GM23338 (cell line): ENCODE measurements around the gene MRPS16. TPM values are rescaled to one million over a fixed set of nuclear protein-coding genes. Genes with fewer than 3 reads are reported as not detected.

Experiments used
- CREB1 ChIP-seq: fragments of 250-450 bp; sonication (Bioruptor Pico); IDR thresholded peaks from 2 replicates; pipeline ENCODE4 v1.5.0; 2020; ENCODE audit warnings: low read depth, mild to moderate bottlenecking, moderate library complexity
- EZH2phosphoT487 ChIP-seq: fragments of 200-600 bp; sonication (generic); IDR thresholded peaks from one replicate; pipeline ENCODE4 v1.8.1; 2018; ENCODE audit warnings: antibody characterized with exemption; ENCODE audit not compliant: unreplicated experiment
- JUNB ChIP-seq: IDR thresholded peaks from one replicate; pipeline ENCODE4 v1.6.1; 2016; ENCODE audit warnings: antibody characterized with exemption; ENCODE audit not compliant: unreplicated experiment
- NANOG ChIP-seq: IDR thresholded peaks from 2 replicates; pipeline ENCODE4 v1.6.1; 2016; ENCODE audit warnings: antibody characterized with exemption, borderline replicate concordance
- POLR2AphosphoS5 ChIP-seq: IDR thresholded peaks from 2 replicates; pipeline ENCODE4 v1.6.1; 2016; ENCODE audit warnings: antibody characterized with exemption, low read depth
- STAT1 ChIP-seq: IDR thresholded peaks from one replicate; pipeline ENCODE4 v1.6.1; 2016; ENCODE audit warnings: antibody characterized with exemption; ENCODE audit not compliant: unreplicated experiment
- ZNF114 ChIP-seq: fragments of 250-450 bp; sonication (Bioruptor Pico); IDR thresholded peaks from 2 replicates; pipeline ENCODE4 v1.5.0; 2020; ENCODE audit warnings: mild to moderate bottlenecking, moderate library complexity
- ZNF331 ChIP-seq: fragments of 250-450 bp; sonication (Bioruptor Pico); IDR thresholded peaks from 2 replicates; pipeline ENCODE4 v1.5.0; 2020; ENCODE audit warnings: low read depth, mild to moderate bottlenecking, moderate library complexity
- polyA plus RNA-seq: library from polyadenylated mRNA; unstranded; fragments of >200 nt; fragmentation: Nextera tagmentation; extraction: Ambion mirVana; gene quantifications from 2 replicates; pipeline ENCODE4 v1.2.1, GENCODE V29; 2016
- total RNA-seq: library from RNA; depleted of rRNA; stranded (reverse); fragments of >200 nt; shearing (Covaris generic); gene quantifications from 2 replicates; pipeline ENCODE4 v1.2.3, GENCODE V29; 2014
- TF ChIP-seq, protein P1 (sequence below): fragments of 250-450 bp; sonication (Bioruptor Pico); IDR thresholded peaks from 2 replicates; pipeline ENCODE4 v1.5.0; 2020; ENCODE audit warnings: mild to moderate bottlenecking, moderate library complexity
- TF ChIP-seq, protein P2 (sequence below): IDR thresholded peaks from one replicate; pipeline ENCODE4 v1.6.1; 2018; ENCODE audit warnings: antibody characterized with exemption; ENCODE audit not compliant: unreplicated experiment

Gene MRPS16
- total and polyA plus RNA-seq, 2 experiments from 2014 or later: 83.2 to 173 TPM

DNA sequence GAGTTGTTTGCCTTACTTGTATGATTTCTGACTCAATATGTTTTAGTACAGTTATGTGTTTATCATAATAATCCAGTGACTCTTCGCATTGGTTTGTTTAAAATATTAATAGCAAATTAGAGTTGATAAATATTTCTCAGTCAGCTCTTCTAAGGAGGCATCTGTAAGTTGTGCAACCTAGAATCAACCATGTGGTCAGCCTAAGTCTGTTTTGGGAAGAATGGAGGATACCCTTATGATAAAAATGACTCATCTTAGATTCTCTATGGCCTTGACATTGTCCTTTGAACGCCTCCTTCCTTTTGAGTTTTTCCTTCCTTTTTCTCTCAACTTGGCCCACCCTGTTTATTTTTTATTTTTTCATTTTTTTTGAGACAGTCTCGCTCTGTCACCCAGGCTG is 24.2 kb downstream of the MRPS16 start (continued):
- TF ChIP-seq, protein P1, sequence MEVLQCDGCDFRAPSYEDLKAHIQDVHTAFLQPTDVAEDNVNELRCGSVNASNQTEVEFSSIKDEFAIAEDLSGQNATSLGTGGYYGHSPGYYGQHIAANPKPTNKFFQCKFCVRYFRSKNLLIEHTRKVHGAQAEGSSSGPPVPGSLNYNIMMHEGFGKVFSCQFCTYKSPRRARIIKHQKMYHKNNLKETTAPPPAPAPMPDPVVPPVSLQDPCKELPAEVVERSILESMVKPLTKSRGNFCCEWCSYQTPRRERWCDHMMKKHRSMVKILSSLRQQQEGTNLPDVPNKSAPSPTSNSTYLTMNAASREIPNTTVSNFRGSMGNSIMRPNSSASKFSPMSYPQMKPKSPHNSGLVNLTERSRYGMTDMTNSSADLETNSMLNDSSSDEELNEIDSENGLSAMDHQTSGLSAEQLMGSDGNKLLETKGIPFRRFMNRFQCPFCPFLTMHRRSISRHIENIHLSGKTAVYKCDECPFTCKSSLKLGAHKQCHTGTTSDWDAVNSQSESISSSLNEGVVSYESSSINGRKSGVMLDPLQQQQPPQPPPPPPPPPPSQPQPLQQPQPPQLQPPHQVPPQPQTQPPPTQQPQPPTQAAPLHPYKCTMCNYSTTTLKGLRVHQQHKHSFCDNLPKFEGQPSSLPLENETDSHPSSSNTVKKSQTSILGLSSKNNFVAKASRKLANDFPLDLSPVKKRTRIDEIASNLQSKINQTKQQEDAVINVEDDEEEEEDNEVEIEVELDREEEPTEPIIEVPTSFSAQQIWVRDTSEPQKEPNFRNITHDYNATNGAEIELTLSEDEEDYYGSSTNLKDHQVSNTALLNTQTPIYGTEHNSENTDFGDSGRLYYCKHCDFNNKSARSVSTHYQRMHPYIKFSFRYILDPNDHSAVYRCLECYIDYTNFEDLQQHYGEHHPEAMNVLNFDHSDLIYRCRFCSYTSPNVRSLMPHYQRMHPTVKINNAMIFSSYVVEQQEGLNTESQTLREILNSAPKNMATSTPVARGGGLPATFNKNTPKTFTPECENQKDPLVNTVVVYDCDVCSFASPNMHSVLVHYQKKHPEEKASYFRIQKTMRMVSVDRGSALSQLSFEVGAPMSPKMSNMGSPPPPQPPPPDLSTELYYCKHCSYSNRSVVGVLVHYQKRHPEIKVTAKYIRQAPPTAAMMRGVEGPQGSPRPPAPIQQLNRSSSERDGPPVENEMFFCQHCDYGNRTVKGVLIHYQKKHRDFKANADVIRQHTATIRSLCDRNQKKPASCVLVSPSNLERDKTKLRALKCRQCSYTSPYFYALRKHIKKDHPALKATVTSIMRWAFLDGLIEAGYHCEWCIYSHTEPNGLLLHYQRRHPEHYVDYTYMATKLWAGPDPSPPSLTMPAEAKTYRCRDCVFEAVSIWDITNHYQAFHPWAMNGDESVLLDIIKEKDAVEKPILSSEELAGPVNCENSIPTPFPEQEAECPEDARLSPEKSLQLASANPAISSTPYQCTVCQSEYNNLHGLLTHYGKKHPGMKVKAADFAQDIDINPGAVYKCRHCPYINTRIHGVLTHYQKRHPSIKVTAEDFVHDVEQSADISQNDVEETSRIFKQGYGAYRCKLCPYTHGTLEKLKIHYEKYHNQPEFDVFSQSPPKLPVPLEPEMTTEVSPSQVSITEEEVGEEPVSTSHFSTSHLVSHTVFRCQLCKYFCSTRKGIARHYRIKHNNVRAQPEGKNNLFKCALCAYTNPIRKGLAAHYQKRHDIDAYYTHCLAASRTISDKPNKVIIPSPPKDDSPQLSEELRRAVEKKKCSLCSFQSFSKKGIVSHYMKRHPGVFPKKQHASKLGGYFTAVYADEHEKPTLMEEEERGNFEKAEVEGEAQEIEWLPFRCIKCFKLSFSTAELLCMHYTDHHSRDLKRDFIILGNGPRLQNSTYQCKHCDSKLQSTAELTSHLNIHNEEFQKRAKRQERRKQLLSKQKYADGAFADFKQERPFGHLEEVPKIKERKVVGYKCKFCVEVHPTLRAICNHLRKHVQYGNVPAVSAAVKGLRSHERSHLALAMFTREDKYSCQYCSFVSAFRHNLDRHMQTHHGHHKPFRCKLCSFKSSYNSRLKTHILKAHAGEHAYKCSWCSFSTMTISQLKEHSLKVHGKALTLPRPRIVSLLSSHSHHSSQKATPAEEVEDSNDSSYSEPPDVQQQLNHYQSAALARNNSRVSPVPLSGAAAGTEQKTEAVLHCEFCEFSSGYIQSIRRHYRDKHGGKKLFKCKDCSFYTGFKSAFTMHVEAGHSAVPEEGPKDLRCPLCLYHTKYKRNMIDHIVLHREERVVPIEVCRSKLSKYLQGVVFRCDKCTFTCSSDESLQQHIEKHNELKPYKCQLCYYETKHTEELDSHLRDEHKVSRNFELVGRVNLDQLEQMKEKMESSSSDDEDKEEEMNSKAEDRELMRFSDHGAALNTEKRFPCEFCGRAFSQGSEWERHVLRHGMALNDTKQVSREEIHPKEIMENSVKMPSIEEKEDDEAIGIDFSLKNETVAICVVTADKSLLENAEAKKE (CRISPR knock-in tag): no peak
- TF ChIP-seq EZH2phosphoT487 (no peak), STAT1 (no peak), JUNB (no peak), CREB1 (CRISPR knock-in tag) (no peak), ZNF114 (CRISPR knock-in tag) (no peak), POLR2AphosphoS5 (no peak), ZNF331 (CRISPR knock-in tag) (no peak), NANOG (no peak)
- TF ChIP-seq, protein P2, sequence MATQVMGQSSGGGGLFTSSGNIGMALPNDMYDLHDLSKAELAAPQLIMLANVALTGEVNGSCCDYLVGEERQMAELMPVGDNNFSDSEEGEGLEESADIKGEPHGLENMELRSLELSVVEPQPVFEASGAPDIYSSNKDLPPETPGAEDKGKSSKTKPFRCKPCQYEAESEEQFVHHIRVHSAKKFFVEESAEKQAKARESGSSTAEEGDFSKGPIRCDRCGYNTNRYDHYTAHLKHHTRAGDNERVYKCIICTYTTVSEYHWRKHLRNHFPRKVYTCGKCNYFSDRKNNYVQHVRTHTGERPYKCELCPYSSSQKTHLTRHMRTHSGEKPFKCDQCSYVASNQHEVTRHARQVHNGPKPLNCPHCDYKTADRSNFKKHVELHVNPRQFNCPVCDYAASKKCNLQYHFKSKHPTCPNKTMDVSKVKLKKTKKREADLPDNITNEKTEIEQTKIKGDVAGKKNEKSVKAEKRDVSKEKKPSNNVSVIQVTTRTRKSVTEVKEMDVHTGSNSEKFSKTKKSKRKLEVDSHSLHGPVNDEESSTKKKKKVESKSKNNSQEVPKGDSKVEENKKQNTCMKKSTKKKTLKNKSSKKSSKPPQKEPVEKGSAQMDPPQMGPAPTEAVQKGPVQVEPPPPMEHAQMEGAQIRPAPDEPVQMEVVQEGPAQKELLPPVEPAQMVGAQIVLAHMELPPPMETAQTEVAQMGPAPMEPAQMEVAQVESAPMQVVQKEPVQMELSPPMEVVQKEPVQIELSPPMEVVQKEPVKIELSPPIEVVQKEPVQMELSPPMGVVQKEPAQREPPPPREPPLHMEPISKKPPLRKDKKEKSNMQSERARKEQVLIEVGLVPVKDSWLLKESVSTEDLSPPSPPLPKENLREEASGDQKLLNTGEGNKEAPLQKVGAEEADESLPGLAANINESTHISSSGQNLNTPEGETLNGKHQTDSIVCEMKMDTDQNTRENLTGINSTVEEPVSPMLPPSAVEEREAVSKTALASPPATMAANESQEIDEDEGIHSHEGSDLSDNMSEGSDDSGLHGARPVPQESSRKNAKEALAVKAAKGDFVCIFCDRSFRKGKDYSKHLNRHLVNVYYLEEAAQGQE: no peak
